ENCODE measurements around the gene TTC39A.
"Not testable (repeated sequence)": the region's sequence is repeated elsewhere in the genome, so short reads cannot be mapped to it uniquely, and the experiment has no call there.

Gene TTC39A

GRCh38 chr1:51253691-51254090 lies 76.7 kb downstream of the TTC39A start:
- DNase-seq (ENCODE audit: low spot score in 2 of 2) (no peak), ATAC-seq (no peak)
- H3K36me3 Mint-ChIP-seq: peaks cover 6% of the 10 kb centered on the region
- H3K27ac Mint-ChIP-seq: no peak overlapping the region
- H3K4me1 Mint-ChIP-seq: peaks cover 26% of the 10 kb centered on the region
- no peak overlapping the region for H3K4me3 Mint-ChIP-seq
- H3K9me3 Mint-ChIP-seq: no peaks in the 10 kb centered on the region

DNA sequence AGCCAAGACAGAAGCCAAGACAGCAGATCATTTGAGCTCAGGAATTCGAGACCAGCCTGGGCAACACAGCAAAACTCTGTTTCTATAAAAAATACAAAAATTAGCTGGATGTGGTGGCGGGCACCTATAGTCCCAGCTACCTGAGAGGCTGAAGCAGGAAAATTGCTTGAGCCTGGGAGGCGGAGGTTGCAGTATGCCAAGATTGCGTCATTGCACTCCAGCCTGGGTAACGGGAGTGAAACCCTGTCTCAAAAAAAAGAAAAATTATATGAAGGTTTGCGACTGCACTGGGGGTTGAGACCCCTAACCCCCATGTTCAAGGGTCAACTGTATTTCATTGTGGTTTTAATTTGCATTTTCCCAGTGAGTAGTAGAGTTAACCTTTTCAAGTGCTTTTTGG lies 78.0 kb downstream of the TTC39A start:
- Mint-ChIP-seq H3K4me3 (no peak overlapping the region), H3K27ac (no peak overlapping the region), H3K9me3 (no peaks in the 10 kb centered on the region), H3K4me1 (peaks cover 20% of the 10 kb centered on the region), H3K36me3 (peaks cover 2% of the 10 kb centered on the region)
- ATAC-seq (no peak), DNase-seq (ENCODE audit: low spot score in 2 of 2) (no peak)

DNA sequence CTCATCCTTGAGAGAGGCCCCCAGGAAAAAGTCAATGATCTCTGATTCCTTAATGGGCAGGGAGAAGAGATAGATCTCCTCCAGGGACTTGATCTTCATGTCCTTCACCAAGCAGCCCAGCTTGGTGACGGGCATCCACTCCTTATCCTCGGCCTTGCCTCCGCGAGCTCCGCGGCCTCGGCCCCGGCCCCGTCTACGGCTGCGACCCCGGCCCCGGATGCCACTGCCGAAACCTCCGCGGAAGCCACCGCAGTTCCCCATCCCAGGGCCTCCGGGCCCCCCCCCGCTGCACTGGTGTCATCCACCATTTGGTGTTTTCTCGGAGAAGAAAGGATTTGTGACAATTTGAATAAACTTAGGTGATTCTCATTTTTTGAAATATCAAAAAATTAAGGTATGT lies 79.2 kb downstream of the TTC39A start:
- H3K4me1 Mint-ChIP-seq: peaks cover 31% of the 10 kb centered on the region
- not testable (repeated sequence) for H3K9me3 Mint-ChIP-seq; DNase-seq (ENCODE audit: low spot score in 2 of 2); H3K4me3 Mint-ChIP-seq; ATAC-seq; H3K27ac Mint-ChIP-seq; H3K36me3 Mint-ChIP-seq

- not testable (repeated sequence) for ATAC-seq, H3K9me3 Mint-ChIP-seq, H3K27ac Mint-ChIP-seq
Measured at GRCh38 chr1:51250729-51251128, 79.6 kb downstream of the TTC39A start.

DNA sequence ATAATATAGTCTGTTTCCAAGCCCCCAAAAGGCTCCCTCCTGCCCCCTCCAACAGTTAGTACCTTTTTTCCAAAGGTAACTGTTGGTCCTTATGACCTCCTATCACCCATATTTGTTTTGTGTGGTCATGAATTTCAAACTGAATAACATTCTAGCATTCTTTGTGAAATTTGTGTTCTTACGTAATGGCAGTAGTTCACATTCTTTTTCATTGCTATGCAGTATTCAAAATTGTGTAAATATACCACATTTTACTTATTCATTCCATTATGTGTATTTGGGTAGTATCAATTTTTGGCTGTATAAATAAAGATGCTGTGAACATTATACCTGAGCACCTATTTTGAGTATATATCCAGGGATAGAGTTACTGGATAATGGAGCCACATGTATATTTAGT lies 80.9 kb downstream of the TTC39A start:
- no peak for ATAC-seq
- Mint-ChIP-seq H3K4me3 (no peak overlapping the region), H3K36me3 (no peaks in the 10 kb centered on the region), H3K27ac (no peak overlapping the region), H3K4me1 (peaks cover 44% of the 10 kb centered on the region), H3K9me3 (no peaks in the 10 kb centered on the region)
- no peak for DNase-seq (ENCODE audit: low spot score in 2 of 2)

More at GRCh38 chr1:51250729-51251128, 79.6 kb downstream of the TTC39A start:
- DNase-seq (ENCODE audit: low spot score in 2 of 2); H3K4me3 Mint-ChIP-seq; H3K36me3 Mint-ChIP-seq: not testable (repeated sequence)
- H3K4me1 Mint-ChIP-seq: peaks cover 35% of the 10 kb centered on the region

DNA sequence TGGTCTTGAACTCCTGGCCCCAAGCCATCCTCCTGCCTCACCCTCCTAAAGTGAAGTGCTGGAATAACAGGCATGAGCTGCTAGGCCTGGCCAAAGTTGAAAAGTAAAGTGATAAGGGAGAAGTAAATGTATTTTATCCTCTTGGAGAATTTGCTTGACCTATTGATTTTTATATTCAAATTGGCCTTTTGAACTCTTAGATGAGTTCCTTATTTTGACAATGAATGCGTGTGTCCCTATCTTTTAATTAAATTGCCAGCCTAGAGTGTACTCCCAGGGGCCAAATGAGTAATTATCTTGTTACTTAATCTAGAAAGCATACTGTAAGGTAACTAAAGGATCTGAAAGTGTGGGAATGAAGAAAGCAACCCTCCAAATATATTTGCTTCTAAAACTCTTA lies 82.9 kb downstream of the TTC39A start:
- Mint-ChIP-seq H3K9me3 (no peaks in the 10 kb centered on the region), H3K4me1 (peaks cover 50% of the 10 kb centered on the region), H3K36me3 (peaks cover 6% of the 10 kb centered on the region), H3K27ac (no peak overlapping the region), H3K4me3 (no peak overlapping the region)
- DNase-seq (ENCODE audit: low spot score in 2 of 2) (no peak), ATAC-seq (no peak)

GRCh38 chr1:51247022-51247421 lies 83.3 kb downstream of the TTC39A start:
- Mint-ChIP-seq H3K4me1 (peaks cover 48% of the 10 kb centered on the region), H3K36me3 (peaks cover 6% of the 10 kb centered on the region), H3K4me3 (no peak overlapping the region), H3K9me3 (no peaks in the 10 kb centered on the region), H3K27ac (no peak overlapping the region)
- no peak for DNase-seq (ENCODE audit: low spot score in 2 of 2)
- no peak for ATAC-seq

DNA sequence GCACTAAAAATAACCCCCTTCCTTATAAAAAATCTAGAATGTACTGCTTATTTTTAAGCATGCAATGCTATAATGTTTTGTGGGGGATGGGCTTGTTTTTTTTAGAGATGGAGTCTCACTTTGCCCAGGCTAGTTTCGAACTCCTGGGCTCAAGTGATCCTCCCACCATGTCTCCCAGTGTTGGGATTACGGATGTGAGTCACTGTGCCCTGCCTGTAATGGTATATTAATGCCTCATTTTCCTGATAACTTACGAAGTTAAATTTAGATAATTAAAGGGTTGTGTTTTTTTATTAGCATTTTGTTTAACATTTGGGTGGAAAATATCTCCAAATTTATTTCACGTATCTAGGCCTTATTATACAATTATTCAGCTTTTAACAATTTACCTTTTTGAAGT lies 87.8 kb downstream of the TTC39A start:
- ATAC-seq (no peak), DNase-seq (ENCODE audit: low spot score in 2 of 2) (no peak)
- Mint-ChIP-seq H3K4me1 (peaks cover 56% of the 10 kb centered on the region), H3K36me3 (peaks cover 6% of the 10 kb centered on the region), H3K9me3 (no peaks in the 10 kb centered on the region), H3K27ac (no peak overlapping the region), H3K4me3 (no peak overlapping the region)

GRCh38 chr1:51241119-51241518 lies 89.2 kb downstream of the TTC39A start:
- peaks cover 6% of the 10 kb centered on the region for H3K36me3 Mint-ChIP-seq
- H3K9me3 Mint-ChIP-seq: no peaks in the 10 kb centered on the region
- peaks cover 45% of the 10 kb centered on the region for H3K4me1 Mint-ChIP-seq
- H3K4me3 Mint-ChIP-seq: no peak overlapping the region
- ATAC-seq: no peak
- no peak for DNase-seq (ENCODE audit: low spot score in 2 of 2)
- no peak overlapping the region for H3K27ac Mint-ChIP-seq

DNA sequence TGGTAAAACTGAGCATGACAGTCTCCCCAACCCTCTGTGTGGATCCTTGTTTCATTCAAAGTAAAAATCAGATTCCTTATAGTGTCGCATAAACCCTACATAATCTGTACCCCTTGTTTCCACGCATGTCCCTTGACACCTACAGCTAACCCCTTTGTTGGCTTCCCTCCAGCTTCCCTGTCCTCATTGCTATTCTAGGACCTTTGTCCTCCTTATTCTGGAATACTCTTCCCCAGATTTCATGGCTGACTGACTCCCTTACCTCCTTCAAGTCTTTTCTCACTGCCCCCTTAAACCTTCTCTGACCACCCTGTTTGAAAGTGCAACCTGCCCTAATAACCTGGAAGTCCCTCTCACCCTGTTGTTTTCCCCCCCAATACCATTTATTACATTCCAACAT lies 90.3 kb downstream of the TTC39A start:
- Mint-ChIP-seq H3K4me3 (peak overlapping the region; percentile 7), H3K4me1 (peaks cover 47% of the 10 kb centered on the region), H3K9me3 (no peaks in the 10 kb centered on the region), H3K36me3 (peaks cover 6% of the 10 kb centered on the region), H3K27ac (peak overlapping the region; percentile 81)
- DNase-seq (ENCODE audit: low spot score in 2 of 2) (no peak), ATAC-seq (no peak)

- H3K9me3 Mint-ChIP-seq: no peaks in the 10 kb centered on the region
- H3K4me3 Mint-ChIP-seq: no peak overlapping the region
- ATAC-seq (no peak), DNase-seq (ENCODE audit: low spot score in 2 of 2) (no peak)
- peaks cover 5% of the 10 kb centered on the region for H3K36me3 Mint-ChIP-seq
- H3K4me1 Mint-ChIP-seq: peaks cover 45% of the 10 kb centered on the region
- no peak overlapping the region for H3K27ac Mint-ChIP-seq
Measured at GRCh38 chr1:51238034-51238403, 92.3 kb downstream of the TTC39A start.

GRCh38 chr1:51237351-51238033 lies 92.9 kb downstream of the TTC39A start:
- no peak overlapping the region for H3K27ac Mint-ChIP-seq
- H3K4me1 Mint-ChIP-seq: peaks cover 43% of the 10 kb centered on the region
- H3K36me3 Mint-ChIP-seq: no peaks in the 10 kb centered on the region
- H3K9me3 Mint-ChIP-seq: no peaks in the 10 kb centered on the region
- DNase-seq (ENCODE audit: low spot score in 2 of 2) (no peak), ATAC-seq (no peak)
- no peak overlapping the region for H3K4me3 Mint-ChIP-seq

Data from stimulated activated effector memory CD8-positive, alpha-beta T cell treated with anti-CD3 and anti-CD28 coated beads, Interleukin-12 subunit alpha, Interleukin-12 subunit beta, amount 100 ng/mL, for 72 hours (primary cell).